ENCODE measurements around the gene TWIST1.

Gene TWIST1

GRCh38 chr7:19106241-19107080 is 11.0 kb downstream of the TWIST1 start:
- TF ChIP-seq, protein P1, sequence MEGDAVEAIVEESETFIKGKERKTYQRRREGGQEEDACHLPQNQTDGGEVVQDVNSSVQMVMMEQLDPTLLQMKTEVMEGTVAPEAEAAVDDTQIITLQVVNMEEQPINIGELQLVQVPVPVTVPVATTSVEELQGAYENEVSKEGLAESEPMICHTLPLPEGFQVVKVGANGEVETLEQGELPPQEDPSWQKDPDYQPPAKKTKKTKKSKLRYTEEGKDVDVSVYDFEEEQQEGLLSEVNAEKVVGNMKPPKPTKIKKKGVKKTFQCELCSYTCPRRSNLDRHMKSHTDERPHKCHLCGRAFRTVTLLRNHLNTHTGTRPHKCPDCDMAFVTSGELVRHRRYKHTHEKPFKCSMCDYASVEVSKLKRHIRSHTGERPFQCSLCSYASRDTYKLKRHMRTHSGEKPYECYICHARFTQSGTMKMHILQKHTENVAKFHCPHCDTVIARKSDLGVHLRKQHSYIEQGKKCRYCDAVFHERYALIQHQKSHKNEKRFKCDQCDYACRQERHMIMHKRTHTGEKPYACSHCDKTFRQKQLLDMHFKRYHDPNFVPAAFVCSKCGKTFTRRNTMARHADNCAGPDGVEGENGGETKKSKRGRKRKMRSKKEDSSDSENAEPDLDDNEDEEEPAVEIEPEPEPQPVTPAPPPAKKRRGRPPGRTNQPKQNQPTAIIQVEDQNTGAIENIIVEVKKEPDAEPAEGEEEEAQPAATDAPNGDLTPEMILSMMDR (IDR thresholded peaks at IDR 0.05; ENCODE audit: low read depth, low read length) = no peak
- H3K4me3 ChIP-seq (ENCODE audit: low read depth, low read length) = peak overlapping the region; percentile 79
- H3K27me3 ChIP-seq = no peaks in the 10 kb centered on the region
- DNase-seq = peak; percentile 64
- peaks cover 40% of the 10 kb centered on the region for H3K4me1 ChIP-seq
- no peaks in the 10 kb centered on the region for H3K9me3 ChIP-seq
- peaks cover 7% of the 10 kb centered on the region for H3K36me3 ChIP-seq

DNA sequence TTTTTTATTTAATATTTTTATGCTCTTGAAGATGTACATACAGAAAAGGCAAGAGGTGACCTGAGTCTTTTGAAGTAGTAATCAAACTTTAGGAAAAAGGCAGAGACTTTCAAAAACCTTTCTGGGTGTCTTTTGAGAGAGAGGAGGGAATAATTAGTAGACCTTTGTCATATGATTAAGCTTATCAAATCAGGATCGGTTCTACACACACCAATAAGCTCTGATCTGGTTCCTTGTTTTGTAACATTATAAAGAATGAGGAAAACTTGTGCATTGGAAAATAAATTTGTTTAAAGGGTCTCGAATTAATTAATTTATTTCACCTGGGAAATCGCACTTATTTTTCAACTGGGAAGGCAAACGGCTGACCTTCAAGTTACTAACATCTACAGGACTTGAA is 11.9 kb downstream of the TWIST1 start:
- Histone ChIP-seq H3K27me3 (no peaks in the 10 kb centered on the region), H3K36me3 (peaks cover 5% of the 10 kb centered on the region), H3K9me3 (no peaks in the 10 kb centered on the region), H3K4me1 (peaks cover 43% of the 10 kb centered on the region), H3K4me3 (ENCODE audit: low read depth, low read length) (peak overlapping the region; percentile 79)
- TF ChIP-seq, protein P1 (IDR thresholded peaks at IDR 0.05; ENCODE audit: low read depth, low read length) = no peak
- no peak for DNase-seq

- H3K4me3 ChIP-seq (ENCODE audit: low read depth, low read length) = peak overlapping the region; percentile 79
- no peaks in the 10 kb centered on the region for H3K27me3 ChIP-seq
- H3K9me3 ChIP-seq = no peaks in the 10 kb centered on the region
- TF ChIP-seq, protein P1 (IDR thresholded peaks at IDR 0.05; ENCODE audit: low read depth, low read length) = no peak
- no peak for DNase-seq
- peaks cover under 1% of the 10 kb centered on the region; the same call in 1 of the 2 replicates for H3K36me3 ChIP-seq
- H3K4me1 ChIP-seq = peaks cover 42% of the 10 kb centered on the region
Observed at GRCh38 chr7:19104811-19105210, 12.6 kb downstream of the TWIST1 start.

- no peak for DNase-seq
- TF ChIP-seq, protein P1 (IDR thresholded peaks at IDR 0.05; ENCODE audit: low read depth, low read length) = no peak
- H3K27me3 ChIP-seq = no peaks in the 10 kb centered on the region
- H3K36me3 ChIP-seq = no peaks in the 10 kb centered on the region
- H3K4me1 ChIP-seq = peaks cover 35% of the 10 kb centered on the region
- H3K4me3 ChIP-seq (ENCODE audit: low read depth, low read length) = no peak overlapping the region
- H3K9me3 ChIP-seq = no peaks in the 10 kb centered on the region
Observed at GRCh38 chr7:19102884-19103283, 14.6 kb downstream of the TWIST1 start.

DNA sequence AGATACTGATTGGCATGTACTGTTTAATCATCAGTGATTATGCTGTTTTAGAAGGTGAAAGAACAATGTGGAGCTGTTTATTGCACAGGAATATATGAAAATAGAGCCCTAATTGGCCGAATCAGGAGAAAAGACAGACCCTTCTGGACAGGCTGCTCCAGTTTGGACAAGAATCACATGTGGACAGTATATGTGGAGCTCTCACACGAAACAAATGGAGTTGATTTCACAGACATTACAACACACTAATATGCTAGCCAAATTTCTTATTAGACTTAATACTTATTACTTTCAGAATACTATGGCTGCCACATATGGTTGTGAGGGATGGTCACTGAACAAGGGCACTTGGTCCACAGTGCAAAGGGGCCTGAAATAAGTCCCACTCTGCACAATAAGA is 15.5 kb downstream of the TWIST1 start:
- Histone ChIP-seq H3K4me1 (peaks cover 37% of the 10 kb centered on the region), H3K36me3 (no peaks in the 10 kb centered on the region), H3K27me3 (no peaks in the 10 kb centered on the region), H3K9me3 (no peaks in the 10 kb centered on the region), H3K4me3 (ENCODE audit: low read depth, low read length) (no peak overlapping the region)
- TF ChIP-seq, protein P1 (IDR thresholded peaks at IDR 0.05; ENCODE audit: low read depth, low read length) = no peak
- no peak for DNase-seq

DNA sequence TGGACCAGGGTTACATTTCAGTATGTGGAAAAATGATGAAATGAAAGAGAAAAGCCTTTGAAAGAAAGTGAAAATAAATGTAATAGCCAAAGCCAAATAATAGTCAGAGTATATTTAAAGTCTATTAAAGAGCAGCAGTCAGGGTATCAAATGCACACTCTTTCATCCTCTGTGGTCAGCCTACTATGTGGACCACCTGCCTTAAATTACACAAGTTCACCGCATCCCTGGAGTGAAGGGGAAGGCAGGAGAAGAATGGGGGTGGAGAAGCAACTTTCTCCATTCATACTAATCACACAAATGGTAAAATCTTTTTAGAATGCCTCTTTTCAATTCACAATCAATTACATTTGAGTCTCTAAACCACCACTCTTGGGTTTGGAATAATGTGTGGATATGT is 16.0 kb downstream of the TWIST1 start:
- Histone ChIP-seq H3K9me3 (no peaks in the 10 kb centered on the region), H3K4me3 (ENCODE audit: low read depth, low read length) (no peak overlapping the region), H3K4me1 (peaks cover 34% of the 10 kb centered on the region), H3K27me3 (no peaks in the 10 kb centered on the region), H3K36me3 (no peaks in the 10 kb centered on the region)
- DNase-seq = no peak
- TF ChIP-seq, protein P1 (IDR thresholded peaks at IDR 0.05; ENCODE audit: low read depth, low read length) = no peak
